CD4-positive, alpha-beta T cell (primary cell): ENCODE data around the gene TCF7L2. TPM values are rescaled to one million over a fixed set of nuclear protein-coding genes. Genes with fewer than 3 reads are reported as not detected.

ENCODE experiments used
- ATAC-seq: fragments of 200-7000 bp; cut with Tn5 transposase; one replicate; pipeline ENCODE4 v1.10.0; 2022; ENCODE audit warnings: mild to moderate bottlenecking; ENCODE audit not compliant: poor library complexity
- CTCF ChIA-PET: fragments of 350-600 bp; sonication (Branson Sonifier 250); formaldehyde crosslinking; loops from one replicate; lab custom pipeline; 2021; ENCODE audit warnings: antibody characterized with exemption, inconsistent platforms; lab: Charles Lee
- POLR2A ChIA-PET: fragments of 350-600 bp; sonication (Branson Sonifier 250); formaldehyde crosslinking; loops from one replicate; lab custom pipeline; 2021; ENCODE audit warnings: antibody characterized with exemption, inconsistent platforms; lab: Charles Lee
- DNase-seq, 14 experiments: peaks; one replicate each; pipeline ENCODE4 v3.0.0-alpha.2; 2013 to 2020; ENCODE audit warnings: mixed read lengths in 2 of 14
- H3K27ac ChIP-seq, 2 donors: one replicate each; pipeline versions ENCODE4 v1.5.1 to v1.7.0; 2013; ENCODE audit warnings: low read length in 2 of 2, low read depth in 1 of 2, mild to moderate bottlenecking in 1 of 2
- H3K27me3 ChIP-seq, 2 experiments: 1 replicate in 1 of 2; 2 replicates in 1 of 2; pipeline versions ENCODE4 v1.6.1 to v1.7.0; 2013; ENCODE audit warnings: low read length in 2 of 2, control low read depth in 1 of 2, mild to moderate bottlenecking in 1 of 2, moderate library complexity in 1 of 2; ENCODE audit not compliant: insufficient read depth in 2 of 2, control insufficient read depth in 1 of 2
- H3K36me3 ChIP-seq: one replicate; pipeline ENCODE4 v1.6.1; 2013; ENCODE audit warnings: low read length, control low read depth; ENCODE audit not compliant: insufficient read depth
- H3K4me1 ChIP-seq: one replicate; pipeline ENCODE4 v1.6.1; 2013; ENCODE audit warnings: low read length, control low read depth; ENCODE audit not compliant: insufficient read depth
- H3K4me3 ChIP-seq: one replicate; pipeline ENCODE4 v1.5.1; 2013; ENCODE audit warnings: mild to moderate bottlenecking, low read length, moderate library complexity
- H3K9me3 ChIP-seq, 2 experiments: 1 replicate in 1 of 2; 2 replicates in 1 of 2; pipeline versions ENCODE4 v1.6.1 to v1.7.0; 2013; ENCODE audit warnings: low read length in 2 of 2, mild to moderate bottlenecking in 2 of 2, control low read depth in 1 of 2, moderate library complexity in 1 of 2; ENCODE audit not compliant: control insufficient read depth in 1 of 2, insufficient read depth in 1 of 2
- H3K27ac Mint-ChIP-seq: one replicate; pipeline ENCODE4 v1.8.0; 2020; ENCODE audit warnings: mixed read lengths
- H3K27me3 Mint-ChIP-seq: one replicate; pipeline ENCODE4 v1.8.0; 2021; ENCODE audit warnings: mixed read lengths
- H3K36me3 Mint-ChIP-seq: one replicate; pipeline ENCODE4 v1.8.0; 2021; ENCODE audit warnings: low read depth, mixed read lengths
- H3K4me1 Mint-ChIP-seq: one replicate; pipeline ENCODE4 v1.8.0; 2021; ENCODE audit warnings: low read depth, mixed read lengths
- H3K4me3 Mint-ChIP-seq: one replicate; pipeline ENCODE4 v1.8.0; 2020; ENCODE audit warnings: mild to moderate bottlenecking, mixed read lengths
- H3K9me3 Mint-ChIP-seq: one replicate; pipeline ENCODE4 v1.8.0; 2020; ENCODE audit warnings: mixed read lengths
- intact Hi-C, 2 experiments: fragments of 100-400 bp; cut with DNase I in 1 of 2; cut with micrococcal nuclease in 1 of 2; formaldehyde crosslinking; loops; one replicate each; pipeline versions ENCODE4 v1.15.1 to v1.9.0; 2023 to 2025; cut with DNase I, micrococcal nuclease
- total RNA-seq, 174 experiments: library from RNA in 2 of 174; stranded (reverse) in 2 of 174; gene quantifications; one replicate each; pipeline ENCODE4 v1.2.3 and lab custom pipeline; 2021 to 2026
- TF ChIP-seq, protein P1 (sequence below): fragments of 200-600 bp; IDR thresholded peaks from one replicate; pipeline ENCODE4 v1.8.0; 2022; ENCODE audit warnings: antibody characterized with exemption, mild to moderate bottlenecking

Gene TCF7L2
- total RNA-seq, 2 experiments from 2014 or later: 4.2 to 4.4 TPM

DNA sequence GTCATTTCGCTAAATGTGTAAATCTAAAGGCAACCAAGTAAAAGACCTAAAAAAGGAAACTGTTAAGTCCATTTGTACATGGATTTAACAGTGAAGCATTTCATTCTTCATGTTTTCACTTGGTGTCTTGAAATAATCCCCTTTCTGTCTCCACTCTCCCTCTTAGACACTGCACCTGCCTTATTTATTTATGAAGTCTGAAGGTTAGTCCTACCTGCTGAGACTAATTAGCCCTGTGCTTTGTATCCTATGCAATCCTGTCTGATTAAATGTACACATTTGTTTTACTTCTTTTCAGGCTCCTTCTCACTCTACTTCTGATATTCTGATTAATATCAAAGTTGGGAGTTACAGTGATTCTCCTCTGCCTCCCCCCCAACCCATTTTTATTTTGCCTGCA is 1.9 kb upstream of the TCF7L2 start:
- H3K9me3 ChIP-seq: no peaks in the 10 kb centered on the region
- ChIA-PET POLR2A (no interaction called here), CTCF (no interaction called here)
- no peak overlapping the region for H3K4me3 ChIP-seq
- Mint-ChIP-seq H3K4me1 (peaks cover 33% of the 10 kb centered on the region), H3K9me3 (no peaks in the 10 kb centered on the region), H3K4me3 (no peak overlapping the region), H3K27me3 (peaks cover 33% of the 10 kb centered on the region), H3K27ac (no peak overlapping the region), H3K36me3 (peaks cover 19% of the 10 kb centered on the region)
- no peaks in the 10 kb centered on the region for H3K36me3 ChIP-seq
- ATAC-seq: no peak
- peaks cover 25% of the 10 kb centered on the region for H3K4me1 ChIP-seq
- intact Hi-C loops: loop anchor here (5.0 kb wide), 1 partner anchor 59 kb away; no protein-coding TSS in a partner anchor
- no peak for DNase-seq
- H3K27me3 ChIP-seq: peaks cover 5 to 21% of the 10 kb centered on the region in 2 experiments
- no peak overlapping the region for H3K27ac ChIP-seq
- TF ChIP-seq, protein P1, sequence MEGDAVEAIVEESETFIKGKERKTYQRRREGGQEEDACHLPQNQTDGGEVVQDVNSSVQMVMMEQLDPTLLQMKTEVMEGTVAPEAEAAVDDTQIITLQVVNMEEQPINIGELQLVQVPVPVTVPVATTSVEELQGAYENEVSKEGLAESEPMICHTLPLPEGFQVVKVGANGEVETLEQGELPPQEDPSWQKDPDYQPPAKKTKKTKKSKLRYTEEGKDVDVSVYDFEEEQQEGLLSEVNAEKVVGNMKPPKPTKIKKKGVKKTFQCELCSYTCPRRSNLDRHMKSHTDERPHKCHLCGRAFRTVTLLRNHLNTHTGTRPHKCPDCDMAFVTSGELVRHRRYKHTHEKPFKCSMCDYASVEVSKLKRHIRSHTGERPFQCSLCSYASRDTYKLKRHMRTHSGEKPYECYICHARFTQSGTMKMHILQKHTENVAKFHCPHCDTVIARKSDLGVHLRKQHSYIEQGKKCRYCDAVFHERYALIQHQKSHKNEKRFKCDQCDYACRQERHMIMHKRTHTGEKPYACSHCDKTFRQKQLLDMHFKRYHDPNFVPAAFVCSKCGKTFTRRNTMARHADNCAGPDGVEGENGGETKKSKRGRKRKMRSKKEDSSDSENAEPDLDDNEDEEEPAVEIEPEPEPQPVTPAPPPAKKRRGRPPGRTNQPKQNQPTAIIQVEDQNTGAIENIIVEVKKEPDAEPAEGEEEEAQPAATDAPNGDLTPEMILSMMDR: no peak

DNA sequence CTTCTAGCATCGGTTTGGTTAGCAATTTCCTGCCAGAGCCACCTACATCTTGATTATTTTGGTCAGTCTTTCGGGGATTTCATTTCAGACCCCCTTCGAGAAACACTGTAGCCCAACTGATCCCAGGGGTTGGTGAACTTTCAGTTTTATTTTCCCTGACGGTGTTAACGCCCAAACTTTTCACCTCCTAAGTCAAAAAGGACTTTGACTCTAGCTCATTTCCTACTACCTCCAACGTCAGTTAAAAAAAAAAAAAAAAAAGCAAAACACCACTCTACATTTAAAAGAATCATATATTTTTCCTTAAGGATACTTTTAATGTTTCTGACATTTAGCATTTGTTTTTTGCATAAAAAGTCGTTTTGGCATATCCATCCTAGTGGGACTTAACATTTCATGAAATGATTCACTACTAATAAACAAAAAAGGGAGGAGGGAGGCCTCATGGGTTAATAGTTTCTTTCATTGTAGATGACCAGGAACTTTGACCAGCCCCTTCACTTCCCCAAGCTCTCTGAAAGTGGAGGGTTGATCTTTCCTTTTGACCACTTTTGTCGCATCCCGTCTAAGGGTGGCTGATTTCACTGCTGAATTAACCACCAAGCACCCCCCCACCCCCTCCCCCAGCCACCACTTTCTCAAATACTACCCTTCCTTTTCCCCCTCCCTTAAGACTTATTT is 764 bp upstream of the TCF7L2 start:
- POLR2A ChIA-PET: interaction anchor here (0.6 to 0.7 kb wide), 3 partner anchors 23 to 628 kb away, joined by 3 to 4 read pairs (median 3); no protein-coding TSS in a partner anchor

DNA sequence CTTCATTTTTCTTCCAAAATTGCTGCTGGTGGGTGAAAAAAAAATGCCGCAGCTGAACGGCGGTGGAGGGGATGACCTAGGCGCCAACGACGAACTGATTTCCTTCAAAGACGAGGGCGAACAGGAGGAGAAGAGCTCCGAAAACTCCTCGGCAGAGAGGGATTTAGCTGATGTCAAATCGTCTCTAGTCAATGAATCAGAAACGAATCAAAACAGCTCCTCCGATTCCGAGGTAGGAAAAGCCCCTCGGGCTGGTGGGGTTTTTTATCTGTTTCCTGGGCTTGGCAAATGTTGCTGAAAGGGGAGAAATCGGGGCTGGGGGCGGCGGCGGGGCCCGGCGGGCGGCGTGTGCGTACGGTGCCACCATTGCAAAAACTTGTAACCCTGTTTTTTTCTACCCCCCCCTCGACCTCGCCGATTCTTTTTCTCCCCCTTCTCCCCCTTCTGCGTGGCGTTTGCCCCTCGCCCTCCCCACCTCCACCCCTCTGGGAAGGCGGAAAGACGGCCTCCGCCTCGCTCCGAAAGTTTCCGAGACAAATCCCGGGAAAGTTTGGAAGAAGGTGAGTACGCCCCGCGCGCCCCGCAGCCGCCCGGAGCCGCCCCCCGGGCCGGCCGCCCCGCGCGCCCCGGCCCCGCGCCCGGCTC is 789 bp downstream of the TCF7L2 start:
- peaks cover 56% of the 10 kb centered on the region for H3K27me3 Mint-ChIP-seq
- Histone ChIP-seq H3K4me1 (peaks cover 28% of the 10 kb centered on the region), H3K36me3 (no peaks in the 10 kb centered on the region), H3K4me3 (peak overlapping the region; percentile 72), H3K27ac (no peak overlapping the region), H3K27me3 (peaks cover 7 to 42% of the 10 kb centered on the region in 2 experiments), H3K9me3 (no peaks in the 10 kb centered on the region)
- peaks cover 41% of the 10 kb centered on the region for H3K4me1 Mint-ChIP-seq
- intact Hi-C loops: no loop called here
- TF ChIP-seq, protein P1: no peak
- no peaks in the 10 kb centered on the region for H3K9me3 Mint-ChIP-seq
- ATAC-seq (no peak), DNase-seq (peak in 5 of 14 experiments; percentile 18 to 52 (median 35))
- ChIA-PET CTCF (no interaction called here), POLR2A (interaction anchor here (1.1 kb wide), 1 partner anchor 1223 kb away, joined by 3 read pairs; the partner anchor contains the start of gene CCDC186)
- H3K27ac Mint-ChIP-seq: peak overlapping the region; percentile 79
- peak overlapping the region; percentile 95 for H3K4me3 Mint-ChIP-seq
- H3K36me3 Mint-ChIP-seq: peaks cover 19% of the 10 kb centered on the region

More for the DNA sequence above, 764 bp upstream of the TCF7L2 start:
- Mint-ChIP-seq H3K27ac (peak overlapping the region; percentile 79), H3K4me3 (peak overlapping the region; percentile 94), H3K27me3 (peaks cover 44% of the 10 kb centered on the region), H3K9me3 (no peaks in the 10 kb centered on the region), H3K36me3 (peaks cover 19% of the 10 kb centered on the region), H3K4me1 (peaks cover 33% of the 10 kb centered on the region)
- peak in 2 of 14 experiments; percentile 14 to 28 for DNase-seq
- Histone ChIP-seq H3K4me1 (peaks cover 25% of the 10 kb centered on the region), H3K9me3 (no peaks in the 10 kb centered on the region), H3K27me3 (peaks cover 7 to 32% of the 10 kb centered on the region in 2 experiments), H3K36me3 (no peaks in the 10 kb centered on the region), H3K27ac (no peak overlapping the region), H3K4me3 (peak overlapping the region; percentile 72)
- TF ChIP-seq, protein P1: no peak
- CTCF ChIA-PET: interaction anchor here (0.7 kb wide), 1 partner anchor 13 kb away, joined by 4 read pairs; no protein-coding TSS in a partner anchor
- intact Hi-C loops: loop anchor here (5.0 kb wide), 1 partner anchor 58 kb away; no protein-coding TSS in a partner anchor
- ATAC-seq: no peak
